Heart left ventricle (tissue), 13 donors: ENCODE results near the gene PSMF1.

Source experiments
- CTCF ChIP-seq, 12 donors: fragments of 200-600 bp; sonication (generic) in 4 of 12; IDR thresholded peaks; one replicate each; pipeline versions ENCODE4 v1.5.0 to v1.8.0; 2018 to 2022; ENCODE audit warnings: antibody characterized with exemption in 12 of 12, mild to moderate bottlenecking in 5 of 12
- POLR2A ChIP-seq, 2 donors: fragments of 450-650 bp; IDR thresholded peaks; one replicate each; pipeline ENCODE4 v1.6.1; 2017; ENCODE audit warnings: antibody characterized with exemption in 2 of 2, mild to moderate bottlenecking in 2 of 2, moderate library complexity in 2 of 2
- donor health status: ischemic (EF 13 %, LVEDD 7.1; RV severe dilation, severe dysfunction).
- donor health status: DM: no; HTN: yes; CAD: no.
- donor health status: DM: no; HTN: no; CAD: no.
- donor health status: ischemic (EF 25% LVEDD 6.9; RV normal size, moderate dysfunction).
- donor health status: ischemic (EF 25% LVEDD 5.7; RV mildly dilated, moderate dysfunction).
- donor health status: ischemic (EF 35%, LVEDD 5.7; RV mildly dilated, moderate dysfunction).
- donor health status: nonischemic (EF 11% LVEDD 7.7; RV severe dilation, severe dysfunction).
- donor health status: DM: yes; HTN: yes; CAD: no.
- donor health status: PGD.
- donor health status: ischemic (EF 29% LVEDD 5.4; RV normal size, mild dysfunction).
- donor health status: nonischemic (EF 23%, LVEDD 6.1; RV moderate dilation, normal function).

DNA sequence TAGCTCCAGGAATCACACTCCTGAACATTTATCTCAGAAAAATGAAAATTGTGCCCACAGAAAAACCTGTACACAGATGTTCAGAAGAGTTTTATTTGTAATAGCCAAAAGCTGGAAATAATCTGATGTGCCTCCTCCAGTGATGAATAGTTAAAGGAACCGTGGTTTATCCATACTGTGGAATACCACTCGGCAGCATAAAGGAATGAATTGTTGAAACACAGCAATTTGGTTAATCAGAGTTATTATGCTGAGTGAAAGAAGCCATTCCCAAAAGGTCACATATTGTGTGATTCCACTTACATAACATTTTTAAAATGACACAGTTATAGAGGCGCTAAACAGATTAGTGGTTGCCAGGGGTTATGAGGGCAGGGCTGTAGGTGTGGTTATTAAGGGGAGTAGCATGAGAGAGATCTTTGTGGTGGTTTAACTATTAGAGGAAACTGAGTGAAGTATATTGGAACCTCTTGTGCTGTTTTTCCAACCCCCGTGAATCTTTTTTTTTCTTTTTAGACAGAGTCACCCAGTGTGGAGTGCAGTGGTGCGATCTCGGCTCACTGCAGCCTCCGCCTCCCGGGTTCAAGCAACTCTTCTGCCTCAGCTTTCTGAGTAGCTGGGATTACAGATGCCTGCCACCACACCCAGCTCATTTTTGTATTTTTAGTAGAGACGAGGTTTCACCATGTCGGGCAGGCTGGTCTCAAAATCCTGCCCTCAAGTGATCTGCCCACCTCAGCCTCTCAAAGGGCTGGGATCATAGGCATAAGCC lies 26.2 kb downstream of the PSMF1 start:
- no peak for TF ChIP-seq CTCF (IDR thresholded peaks at IDR 0.05)
- no peak for TF ChIP-seq POLR2A (IDR thresholded peaks at IDR 0.05)
